ENCODE measurements around the gene ELAVL4. TPM values are rescaled to one million over a fixed set of nuclear protein-coding genes. Genes with fewer than 3 reads are reported as not detected.
A peak's percentile ranks its signal among the peaks of the same experiment; 100 is the strongest.

Gene ELAVL4
- total RNA-seq, 6 donors from 2014 or later = 0.10 to 0.20 TPM; not detected in 4

DNA sequence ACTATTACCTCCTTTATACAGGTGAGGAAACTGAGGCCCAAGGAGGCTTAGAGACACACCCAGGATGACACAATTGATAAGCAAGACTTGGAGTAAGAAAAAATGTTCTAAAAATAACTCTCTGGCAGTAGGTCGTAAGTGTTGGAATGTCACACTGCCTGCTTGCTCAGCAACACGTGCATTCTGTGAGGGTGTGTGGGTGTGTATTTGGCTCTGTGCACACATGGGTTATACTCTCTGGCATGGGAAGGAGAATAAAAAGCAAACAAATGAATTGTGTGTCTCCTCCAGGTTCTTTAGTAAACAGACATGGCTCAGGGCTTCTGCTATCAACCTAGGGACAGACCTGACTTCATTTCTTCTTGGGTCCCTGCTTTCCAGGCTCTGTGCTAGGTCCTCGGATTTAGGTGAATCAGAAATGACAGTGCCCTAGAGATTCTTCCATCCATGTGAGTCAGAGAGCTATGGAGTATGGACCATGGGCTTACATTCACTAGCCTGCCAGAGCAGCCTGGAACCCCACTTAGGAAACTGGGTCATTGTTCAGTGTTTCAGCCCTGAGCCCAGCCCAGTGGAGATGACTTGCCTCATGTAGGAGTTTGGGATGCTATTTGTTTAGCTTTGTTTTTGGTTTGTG, 72.4 kb downstream of the ELAVL4 start:
- no peak overlapping the region for H3K4me3 ChIP-seq
- ATAC-seq (ENCODE audit: low FRiP score in 2 of 2) (peak in 1 of 2 donors; percentile 47), DNase-seq (no peak)
- H3K9me3 ChIP-seq = no peaks in the 10 kb centered on the region
- H3K27ac ChIP-seq = no peak overlapping the region
- no peaks in the 10 kb centered on the region for H3K4me1 ChIP-seq
- H3K36me3 ChIP-seq = no peaks in the 10 kb centered on the region
- TF ChIP-seq EP300 (IDR thresholded peaks at IDR 0.05) = no peak
- no peak for TF ChIP-seq POLR2AphosphoS5 (IDR thresholded peaks at IDR 0.05)
- no peak for TF ChIP-seq POLR2A (IDR thresholded peaks at IDR 0.05)
- TF ChIP-seq, protein P1, sequence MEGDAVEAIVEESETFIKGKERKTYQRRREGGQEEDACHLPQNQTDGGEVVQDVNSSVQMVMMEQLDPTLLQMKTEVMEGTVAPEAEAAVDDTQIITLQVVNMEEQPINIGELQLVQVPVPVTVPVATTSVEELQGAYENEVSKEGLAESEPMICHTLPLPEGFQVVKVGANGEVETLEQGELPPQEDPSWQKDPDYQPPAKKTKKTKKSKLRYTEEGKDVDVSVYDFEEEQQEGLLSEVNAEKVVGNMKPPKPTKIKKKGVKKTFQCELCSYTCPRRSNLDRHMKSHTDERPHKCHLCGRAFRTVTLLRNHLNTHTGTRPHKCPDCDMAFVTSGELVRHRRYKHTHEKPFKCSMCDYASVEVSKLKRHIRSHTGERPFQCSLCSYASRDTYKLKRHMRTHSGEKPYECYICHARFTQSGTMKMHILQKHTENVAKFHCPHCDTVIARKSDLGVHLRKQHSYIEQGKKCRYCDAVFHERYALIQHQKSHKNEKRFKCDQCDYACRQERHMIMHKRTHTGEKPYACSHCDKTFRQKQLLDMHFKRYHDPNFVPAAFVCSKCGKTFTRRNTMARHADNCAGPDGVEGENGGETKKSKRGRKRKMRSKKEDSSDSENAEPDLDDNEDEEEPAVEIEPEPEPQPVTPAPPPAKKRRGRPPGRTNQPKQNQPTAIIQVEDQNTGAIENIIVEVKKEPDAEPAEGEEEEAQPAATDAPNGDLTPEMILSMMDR (IDR thresholded peaks at IDR 0.05) = no peak
- no peaks in the 10 kb centered on the region for H3K27me3 ChIP-seq
- WGBS, 2 donors = 37 to 52% methylated on average over 3 of the region's 3 CpGs

- H3K27ac ChIP-seq = no peak overlapping the region
- DNase-seq = no peak
- no peaks in the 10 kb centered on the region for H3K4me1 ChIP-seq
- ATAC-seq (ENCODE audit: low FRiP score in 2 of 2) = no peak
- TF ChIP-seq EP300 (IDR thresholded peaks at IDR 0.05) (no peak), POLR2AphosphoS5 (IDR thresholded peaks at IDR 0.05) (no peak), POLR2A (IDR thresholded peaks at IDR 0.05) (no peak)
- H3K36me3 ChIP-seq = no peaks in the 10 kb centered on the region
- H3K4me3 ChIP-seq = no peak overlapping the region
- H3K27me3 ChIP-seq = no peaks in the 10 kb centered on the region
- WGBS, 2 donors = 34 to 38% methylated on average over 12 of the region's 12 CpGs
- no peaks in the 10 kb centered on the region for H3K9me3 ChIP-seq
Measured at GRCh38 chr1:50183378-50184133, 74.8 kb downstream of the ELAVL4 start.

DNA sequence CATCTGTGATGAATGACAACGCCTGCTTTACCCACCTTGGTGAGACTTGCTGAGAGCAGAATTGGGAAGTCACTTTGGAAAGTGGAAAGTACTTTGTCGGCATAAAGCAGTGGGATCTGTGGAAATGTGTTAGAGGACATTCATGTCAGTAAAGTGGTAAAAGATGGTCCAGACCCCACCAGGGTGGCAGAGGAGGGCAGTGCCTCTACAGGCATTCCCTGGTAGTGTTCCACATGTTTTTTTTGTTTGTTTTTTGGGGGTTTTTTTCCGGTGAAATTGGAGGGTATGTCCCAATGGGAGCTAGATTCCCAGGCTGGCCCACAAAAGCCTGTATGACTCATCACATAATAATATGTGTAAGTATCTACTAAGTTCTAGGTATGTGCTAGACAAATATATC, 80.6 kb downstream of the ELAVL4 start:
- Histone ChIP-seq H3K36me3 (no peaks in the 10 kb centered on the region), H3K4me1 (no peaks in the 10 kb centered on the region), H3K4me3 (no peak overlapping the region), H3K27me3 (no peaks in the 10 kb centered on the region), H3K9me3 (no peaks in the 10 kb centered on the region), H3K27ac (no peak overlapping the region)
- TF ChIP-seq POLR2A (IDR thresholded peaks at IDR 0.05) (no peak), EP300 (IDR thresholded peaks at IDR 0.05) (no peak), POLR2AphosphoS5 (IDR thresholded peaks at IDR 0.05) (no peak)
- TF ChIP-seq, protein P1 (IDR thresholded peaks at IDR 0.05) = no peak
- ATAC-seq (ENCODE audit: low FRiP score in 2 of 2) = no peak
- no peak for DNase-seq
- 87 to 91% methylated on average over 3 of the region's 3 CpGs for WGBS, 2 donors

GRCh38 chr1:50193002-50193401, 84.3 kb downstream of the ELAVL4 start:
- Histone ChIP-seq H3K4me3 (no peak overlapping the region), H3K27me3 (no peaks in the 10 kb centered on the region), H3K27ac (no peak overlapping the region), H3K4me1 (no peaks in the 10 kb centered on the region), H3K36me3 (no peaks in the 10 kb centered on the region), H3K9me3 (no peaks in the 10 kb centered on the region)
- 30 to 35% methylated on average over 3 of the region's 3 CpGs for WGBS, 2 donors
- no peak for ATAC-seq (ENCODE audit: low FRiP score in 2 of 2)
- DNase-seq = no peak
- TF ChIP-seq, protein P1 (IDR thresholded peaks at IDR 0.05) = no peak
- no peak for TF ChIP-seq EP300 (IDR thresholded peaks at IDR 0.05)
- no peak for TF ChIP-seq POLR2AphosphoS5 (IDR thresholded peaks at IDR 0.05)
- no peak for TF ChIP-seq POLR2A (IDR thresholded peaks at IDR 0.05)

- Histone ChIP-seq H3K4me3 (no peak overlapping the region), H3K27ac (no peak overlapping the region), H3K36me3 (no peaks in the 10 kb centered on the region), H3K4me1 (no peaks in the 10 kb centered on the region), H3K9me3 (no peaks in the 10 kb centered on the region), H3K27me3 (no peaks in the 10 kb centered on the region)
- TF ChIP-seq POLR2AphosphoS5 (IDR thresholded peaks at IDR 0.05) (no peak), POLR2A (IDR thresholded peaks at IDR 0.05) (no peak), EP300 (IDR thresholded peaks at IDR 0.05) (no peak)
- TF ChIP-seq, protein P1 (IDR thresholded peaks at IDR 0.05) = no peak
- DNase-seq = no peak
- no peak for ATAC-seq (ENCODE audit: low FRiP score in 2 of 2)
- WGBS, 2 donors = 71 to 73% methylated on average over 2 of the region's 2 CpGs
Measured at GRCh38 chr1:50195205-50195604, 86.5 kb downstream of the ELAVL4 start.

Measured in upper lobe of left lung (tissue), 6 donors.